Neural cell (in vitro differentiated cells): ENCODE measurements around the gene GDF9. TPM values are rescaled to one million over a fixed set of nuclear protein-coding genes. Genes with fewer than 3 reads are reported as not detected.
A peak's percentile ranks its signal among the peaks of the same experiment; 100 is the strongest.

ENCODE experiments used
- H2AFZ ChIP-seq: fragments of 200-600, 300-800 bp; sonication (generic), shearing (Covaris generic); 2 replicates; pipeline ENCODE4 v1.6.0; 2014; ENCODE audit warnings: low read depth, mild to moderate bottlenecking, antibody characterized with exemption, low read length, moderate library complexity
- H3F3A ChIP-seq: fragments of 200-600 bp; shearing (Covaris generic); 2 replicates; pipeline ENCODE4 v1.6.1; 2016; ENCODE audit warnings: mild to moderate bottlenecking, moderate library complexity, mixed read lengths, antibody characterized with exemption, low read length; ENCODE audit not compliant: insufficient read depth, poor library complexity, severe bottlenecking
- H3K27ac ChIP-seq: fragments of 200-600, 300-800 bp; sonication (generic), shearing (Covaris generic); 2 replicates; pipeline ENCODE4 v1.5.1; 2014; ENCODE audit warnings: mild to moderate bottlenecking, low read length, moderate library complexity
- H3K27me3 ChIP-seq: fragments of 300-800, 200-600 bp; sonication (generic), shearing (Covaris generic); 2 replicates; pipeline ENCODE4 v1.6.0; 2014; ENCODE audit warnings: mild to moderate bottlenecking, low read depth, low read length, moderate library complexity; ENCODE audit not compliant: insufficient read depth
- H3K36me3 ChIP-seq: fragments of 300-800, 200-600 bp; sonication (generic), shearing (Covaris generic); 2 replicates; pipeline ENCODE4 v1.5.1; 2014; ENCODE audit warnings: mild to moderate bottlenecking, antibody characterized with exemption, low read length, moderate library complexity; ENCODE audit not compliant: insufficient read depth
- H3K4me2 ChIP-seq: fragments of 300-800, 200-600 bp; sonication (generic), shearing (Covaris generic); 2 replicates; pipeline ENCODE4 v1.6.0; 2014; ENCODE audit warnings: mild to moderate bottlenecking, low read length
- H3K4me3 ChIP-seq: fragments of 300-800, 200-600 bp; sonication (generic), shearing (Covaris generic); 2 replicates; pipeline ENCODE4 v1.5.1; 2014; ENCODE audit warnings: mild to moderate bottlenecking, low read length, moderate library complexity
- H3K79me2 ChIP-seq: fragments of 200-600 bp; shearing (Covaris generic); replicated peaks from 2 replicates; pipeline ENCODE4 v1.6.0; 2014; ENCODE audit warnings: mild to moderate bottlenecking, low read length, moderate library complexity; ENCODE audit not compliant: insufficient read depth
- H3K9ac ChIP-seq: fragments of 300-800, 200-600 bp; sonication (generic), shearing (Covaris generic); 2 replicates; pipeline ENCODE4 v1.6.1; 2016; ENCODE audit warnings: mild to moderate bottlenecking, low read length, mixed read lengths
- H3K9me2 ChIP-seq: fragments of 200-600 bp; shearing (Covaris generic); 2 replicates; pipeline ENCODE4 v1.6.1; 2016; ENCODE audit warnings: mild to moderate bottlenecking, low read length, mixed read lengths; ENCODE audit not compliant: insufficient read depth
- H3K9me3 ChIP-seq: fragments of 200-600, 300-800 bp; sonication (generic), shearing (Covaris generic); 2 replicates; pipeline ENCODE4 v1.6.1; 2016; ENCODE audit warnings: mild to moderate bottlenecking, mixed run types, low read length, moderate library complexity, mixed read lengths
- H4K20me1 ChIP-seq: fragments of 200-600 bp; shearing (Covaris generic); 2 replicates; pipeline ENCODE4 v1.6.1; 2016; ENCODE audit warnings: mild to moderate bottlenecking, mixed run types; ENCODE audit not compliant: insufficient read depth
- EP300 ChIP-seq: fragments of 450-650 bp; conservative IDR thresholded peaks from 2 replicates; pipeline ENCODE4 v1.6.1; 2014; ENCODE audit warnings: antibody characterized with exemption, mild to moderate bottlenecking, moderate library complexity; ENCODE audit not compliant: poor library complexity, severe bottlenecking
- EZH2 ChIP-seq: fragments of 200-600, 300-800 bp; shearing (Covaris generic), sonication (generic); IDR thresholded peaks from 2 replicates; pipeline ENCODE4 v1.6.1; 2014; ENCODE audit warnings: antibody characterized with exemption, low read length, borderline replicate concordance, mild to moderate bottlenecking; ENCODE audit not compliant: insufficient read depth, poor library complexity, severe bottlenecking
- MXI1 ChIP-seq: fragments of 450-650 bp; conservative IDR thresholded peaks from 2 replicates; pipeline ENCODE4 v1.6.1; 2014; ENCODE audit warnings: antibody characterized with exemption, mild to moderate bottlenecking; ENCODE audit not compliant: poor library complexity, severe bottlenecking
- POLR2AphosphoS5 ChIP-seq: IDR thresholded peaks from 2 replicates; pipeline ENCODE4 v1.6.1; 2012
- RAD21 ChIP-seq: fragments of 450-650 bp; conservative IDR thresholded peaks from 2 replicates; pipeline ENCODE4 v1.6.1; 2014; ENCODE audit warnings: antibody characterized with exemption, mild to moderate bottlenecking, moderate library complexity
- SMC3 ChIP-seq: fragments of 450-650 bp; conservative IDR thresholded peaks from 2 replicates; pipeline ENCODE4 v1.6.1; 2014; ENCODE audit warnings: antibody characterized with exemption, mild to moderate bottlenecking, moderate library complexity; ENCODE audit not compliant: poor library complexity
- polyA plus RNA-seq: library from polyadenylated mRNA; depleted of rRNA; stranded (reverse); fragments of >200 nt; gene quantifications from 2 replicates; pipeline ENCODE4 v1.2.3, GENCODE V29; 2014
- TF ChIP-seq, protein P1 (sequence below): IDR thresholded peaks from 2 replicates; pipeline ENCODE4 v1.6.1; 2012; ENCODE audit warnings: borderline replicate concordance
- TF ChIP-seq, protein P2 (sequence below): fragments of 450-650 bp; IDR thresholded peaks from 2 replicates; pipeline ENCODE4 v1.5.1; 2014; ENCODE audit warnings: antibody characterized with exemption, mild to moderate bottlenecking, moderate library complexity; ENCODE audit not compliant: poor library complexity, severe bottlenecking

GDF9 gene
- polyA plus RNA-seq, 1 donor from 2014 or later = 5.1 TPM

DNA sequence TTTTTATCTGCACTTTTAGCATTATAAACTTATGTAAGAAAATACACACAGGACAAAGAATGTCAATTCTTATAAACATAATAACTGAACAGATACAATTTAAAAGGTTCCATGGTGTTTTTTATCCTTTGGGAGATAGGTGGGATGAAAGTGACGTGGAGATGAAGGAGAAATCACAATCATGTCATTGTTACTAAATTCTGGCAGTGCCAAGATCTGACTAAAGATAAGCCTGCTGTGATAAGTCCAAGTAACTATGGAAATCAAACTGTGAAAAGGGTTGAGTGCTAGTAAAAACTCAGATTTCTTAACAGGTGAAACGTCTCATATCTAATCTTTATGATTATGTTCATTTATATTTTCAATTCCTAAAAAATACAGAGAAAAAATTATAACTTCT, 18.3 kb upstream of the GDF9 start:
- no peak overlapping the region for H3K4me3 ChIP-seq
- no peaks in the 10 kb centered on the region for H4K20me1 ChIP-seq
- no peaks in the 10 kb centered on the region for H3F3A ChIP-seq
- peaks cover 11% of the 10 kb centered on the region for H3K36me3 ChIP-seq
- H3K4me2 ChIP-seq = no peak overlapping the region
- H3K9me3 ChIP-seq = no peaks in the 10 kb centered on the region
- TF ChIP-seq MXI1 = no peak
- no peak for TF ChIP-seq SMC3
- TF ChIP-seq EP300 = no peak
- TF ChIP-seq, protein P1, sequence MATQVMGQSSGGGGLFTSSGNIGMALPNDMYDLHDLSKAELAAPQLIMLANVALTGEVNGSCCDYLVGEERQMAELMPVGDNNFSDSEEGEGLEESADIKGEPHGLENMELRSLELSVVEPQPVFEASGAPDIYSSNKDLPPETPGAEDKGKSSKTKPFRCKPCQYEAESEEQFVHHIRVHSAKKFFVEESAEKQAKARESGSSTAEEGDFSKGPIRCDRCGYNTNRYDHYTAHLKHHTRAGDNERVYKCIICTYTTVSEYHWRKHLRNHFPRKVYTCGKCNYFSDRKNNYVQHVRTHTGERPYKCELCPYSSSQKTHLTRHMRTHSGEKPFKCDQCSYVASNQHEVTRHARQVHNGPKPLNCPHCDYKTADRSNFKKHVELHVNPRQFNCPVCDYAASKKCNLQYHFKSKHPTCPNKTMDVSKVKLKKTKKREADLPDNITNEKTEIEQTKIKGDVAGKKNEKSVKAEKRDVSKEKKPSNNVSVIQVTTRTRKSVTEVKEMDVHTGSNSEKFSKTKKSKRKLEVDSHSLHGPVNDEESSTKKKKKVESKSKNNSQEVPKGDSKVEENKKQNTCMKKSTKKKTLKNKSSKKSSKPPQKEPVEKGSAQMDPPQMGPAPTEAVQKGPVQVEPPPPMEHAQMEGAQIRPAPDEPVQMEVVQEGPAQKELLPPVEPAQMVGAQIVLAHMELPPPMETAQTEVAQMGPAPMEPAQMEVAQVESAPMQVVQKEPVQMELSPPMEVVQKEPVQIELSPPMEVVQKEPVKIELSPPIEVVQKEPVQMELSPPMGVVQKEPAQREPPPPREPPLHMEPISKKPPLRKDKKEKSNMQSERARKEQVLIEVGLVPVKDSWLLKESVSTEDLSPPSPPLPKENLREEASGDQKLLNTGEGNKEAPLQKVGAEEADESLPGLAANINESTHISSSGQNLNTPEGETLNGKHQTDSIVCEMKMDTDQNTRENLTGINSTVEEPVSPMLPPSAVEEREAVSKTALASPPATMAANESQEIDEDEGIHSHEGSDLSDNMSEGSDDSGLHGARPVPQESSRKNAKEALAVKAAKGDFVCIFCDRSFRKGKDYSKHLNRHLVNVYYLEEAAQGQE = no peak
- no peak for TF ChIP-seq EZH2
- TF ChIP-seq POLR2AphosphoS5 = no peak
- no peak overlapping the region for H3K27ac ChIP-seq
- no peak overlapping the region for H3K9ac ChIP-seq
- H3K27me3 ChIP-seq = no peaks in the 10 kb centered on the region
- H3K79me2 ChIP-seq = no peaks in the 10 kb centered on the region
- no peak overlapping the region for H2AFZ ChIP-seq
- no peaks in the 10 kb centered on the region for H3K9me2 ChIP-seq

DNA sequence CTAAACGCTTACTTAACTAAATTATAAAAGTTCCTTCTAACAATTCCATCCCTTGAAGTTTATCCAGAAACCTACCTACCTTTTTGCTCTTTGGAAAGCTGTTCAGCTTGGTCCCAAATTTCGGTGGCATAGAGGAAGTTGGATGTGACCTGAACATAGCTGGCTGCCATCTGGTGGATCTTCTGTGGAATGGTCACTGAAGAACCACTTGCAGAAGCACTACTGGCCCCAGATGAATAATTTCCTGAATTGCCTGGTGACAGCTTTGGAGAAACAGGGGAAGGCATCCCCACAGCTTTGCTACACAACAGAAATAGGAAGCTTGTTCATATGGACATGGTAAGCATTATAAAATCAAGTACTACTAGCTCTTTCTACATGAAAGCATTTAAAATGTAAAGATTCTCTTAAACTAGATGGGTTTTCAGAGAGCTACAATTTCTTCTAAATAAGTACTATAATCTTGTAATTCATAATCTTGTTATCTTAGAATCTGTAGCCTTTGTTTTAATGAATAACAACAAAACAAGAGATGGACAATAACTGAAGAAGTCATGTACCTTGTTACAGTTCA, 17.1 kb upstream of the GDF9 start:
- Histone ChIP-seq H3K4me3 (no peak overlapping the region), H3K36me3 (peaks cover 6% of the 10 kb centered on the region), H3K4me2 (no peak overlapping the region), H3K27ac (no peak overlapping the region), H3K27me3 (no peaks in the 10 kb centered on the region), H4K20me1 (no peaks in the 10 kb centered on the region), H3K9me2 (no peaks in the 10 kb centered on the region), H3F3A (no peaks in the 10 kb centered on the region), H3K79me2 (peaks cover 3% of the 10 kb centered on the region), H3K9me3 (no peaks in the 10 kb centered on the region), H3K9ac (no peak overlapping the region), H2AFZ (no peak overlapping the region)
- TF ChIP-seq POLR2AphosphoS5 (no peak), SMC3 (peak; percentile 75), EP300 (no peak), RAD21 (peak; percentile 65), EZH2 (no peak)
- TF ChIP-seq, protein P2, sequence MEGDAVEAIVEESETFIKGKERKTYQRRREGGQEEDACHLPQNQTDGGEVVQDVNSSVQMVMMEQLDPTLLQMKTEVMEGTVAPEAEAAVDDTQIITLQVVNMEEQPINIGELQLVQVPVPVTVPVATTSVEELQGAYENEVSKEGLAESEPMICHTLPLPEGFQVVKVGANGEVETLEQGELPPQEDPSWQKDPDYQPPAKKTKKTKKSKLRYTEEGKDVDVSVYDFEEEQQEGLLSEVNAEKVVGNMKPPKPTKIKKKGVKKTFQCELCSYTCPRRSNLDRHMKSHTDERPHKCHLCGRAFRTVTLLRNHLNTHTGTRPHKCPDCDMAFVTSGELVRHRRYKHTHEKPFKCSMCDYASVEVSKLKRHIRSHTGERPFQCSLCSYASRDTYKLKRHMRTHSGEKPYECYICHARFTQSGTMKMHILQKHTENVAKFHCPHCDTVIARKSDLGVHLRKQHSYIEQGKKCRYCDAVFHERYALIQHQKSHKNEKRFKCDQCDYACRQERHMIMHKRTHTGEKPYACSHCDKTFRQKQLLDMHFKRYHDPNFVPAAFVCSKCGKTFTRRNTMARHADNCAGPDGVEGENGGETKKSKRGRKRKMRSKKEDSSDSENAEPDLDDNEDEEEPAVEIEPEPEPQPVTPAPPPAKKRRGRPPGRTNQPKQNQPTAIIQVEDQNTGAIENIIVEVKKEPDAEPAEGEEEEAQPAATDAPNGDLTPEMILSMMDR = peak; percentile 67
- TF ChIP-seq, protein P1 = no peak
